Right hindlimb (tissue), 1 donor: ENCODE results near the gene ST8SIA1.
"Not testable (repeated sequence)": the region's sequence is repeated elsewhere in the genome, so short reads cannot be mapped to it uniquely, and the experiment has no call there.

Experiments
- DNase-seq: peaks from one replicate; pipeline ENCODE4 v3.0.0-alpha.2; 2018

ST8SIA1 gene

GRCh38 chr12:22334410-22335100 lies at the start of gene ST8SIA1:
TSS of gene ST8SIA1 (minus strand) at chr12:22334707. CDS start at chr12:22334232, 475 bp downstream.
- peak; percentile 75 for DNase-seq

GRCh38 chr12:22380031-22380430 lies 45.5 kb upstream of the ST8SIA1 start:
- DNase-seq: no peak

GRCh38 chr12:22377731-22378496 lies 43.4 kb upstream of the ST8SIA1 start:
- peak; percentile 25 for DNase-seq

- not testable (repeated sequence) for DNase-seq
These were observed 42.2 kb upstream of the ST8SIA1 start for GRCh38 chr12:22376596-22377150.

GRCh38 chr12:22374508-22374907 lies 40.0 kb upstream of the ST8SIA1 start:
- no peak for DNase-seq

GRCh38 chr12:22372277-22372837 lies 37.9 kb upstream of the ST8SIA1 start:
- DNase-seq: no peak

- no peak for DNase-seq
These were observed 31.7 kb upstream of the ST8SIA1 start for GRCh38 chr12:22366181-22366580.

- no peak for DNase-seq
These were observed 27.3 kb upstream of the ST8SIA1 start for GRCh38 chr12:22361785-22362184.

GRCh38 chr12:22360774-22361173 lies 26.3 kb upstream of the ST8SIA1 start:
- DNase-seq: no peak

- DNase-seq: no peak
These were observed 23.0 kb upstream of the ST8SIA1 start for GRCh38 chr12:22357531-22357930.

GRCh38 chr12:22356231-22356630 lies 21.7 kb upstream of the ST8SIA1 start:
- no peak for DNase-seq

- no peak for DNase-seq
These were observed 20.6 kb upstream of the ST8SIA1 start for GRCh38 chr12:22355011-22355580.

- DNase-seq: no peak
These were observed 19.3 kb upstream of the ST8SIA1 start for GRCh38 chr12:22353615-22354325.

- DNase-seq: no peak
These were observed 16.4 kb upstream of the ST8SIA1 start for GRCh38 chr12:22350886-22351285.

GRCh38 chr12:22348208-22348607 lies 13.7 kb upstream of the ST8SIA1 start:
- DNase-seq: no peak

GRCh38 chr12:22340143-22340542 lies 5.6 kb upstream of the ST8SIA1 start:
- no peak for DNase-seq

GRCh38 chr12:22339691-22340090 lies 5.2 kb upstream of the ST8SIA1 start:
- DNase-seq: no peak

GRCh38 chr12:22335794-22336166 lies 1.3 kb upstream of the ST8SIA1 start:
- no peak for DNase-seq

GRCh38 chr12:22333713-22334409 lies 646 bp downstream of the ST8SIA1 start:
- DNase-seq: no peak

GRCh38 chr12:22333186-22333712 lies 1.3 kb downstream of the ST8SIA1 start:
- no peak for DNase-seq

- no peak for DNase-seq
These were observed 2.3 kb downstream of the ST8SIA1 start for GRCh38 chr12:22332202-22332601.

GRCh38 chr12:22329621-22330020 lies 4.9 kb downstream of the ST8SIA1 start:
- DNase-seq: no peak
